K562 (cell line): ENCODE results near the gene HVCN1. TPM values are rescaled to one million over a fixed set of nuclear protein-coding genes. Genes with fewer than 3 reads are reported as not detected.

Source experiments
- ATF4 ChIP-seq: fragments of 450-650 bp; formaldehyde crosslinking; IDR thresholded peaks from 2 replicates; pipeline ENCODE4 v1.4.0; 2022; ENCODE audit warnings: mild to moderate bottlenecking, moderate library complexity
- CUX1 ChIP-seq: fragments of 200-800 bp; sonication (Bioruptor generic); IDR thresholded peaks from 2 replicates; pipeline ENCODE4 v1.6.1; 2016; ENCODE audit warnings: missing genetic modification characterization, missing compliant biosample characterization
- FOXK2 ChIP-seq, 2 experiments: fragments of 450-650 bp; IDR thresholded peaks in 1 of 2; conservative IDR thresholded peaks in 1 of 2; 2 replicates each; pipeline ENCODE4 v1.6.1; 2016; ENCODE audit warnings: low read depth in 2 of 2, mild to moderate bottlenecking in 1 of 2
- RFX7 ChIP-seq: fragments of 250-450 bp; sonication (Bioruptor Pico); IDR thresholded peaks from 2 replicates; pipeline ENCODE4 v1.5.1; 2021; ENCODE audit warnings: mild to moderate bottlenecking
- SPI1 ChIP-seq: IDR thresholded peaks from 2 replicates; pipeline ENCODE4 v1.6.1; 2011; ENCODE audit warnings: low read depth, low read length, control low read depth, borderline replicate concordance
- SRSF1 ChIP-seq: fragments of 200-400 bp; formaldehyde crosslinking; IDR thresholded peaks from 2 replicates; pipeline ENCODE4 v1.6.1; 2017; ENCODE audit warnings: mild to moderate bottlenecking, low read depth, low read length, moderate library complexity
- YY1 ChIP-seq, 3 experiments: IDR thresholded peaks; 2 replicates each; pipeline ENCODE4 v1.6.1; 2011; ENCODE audit warnings: low read length in 2 of 3, mild to moderate bottlenecking in 2 of 3, moderate library complexity in 2 of 3, borderline replicate concordance in 1 of 3, control low read depth in 1 of 3, low read depth in 1 of 3; ENCODE audit not compliant: insufficient read depth in 3 of 3, insufficient replicate concordance in 2 of 3, control insufficient read depth in 1 of 3, insufficient read length in 1 of 3; ENCODE audit errors: extremely low read depth in 1 of 3
- ZBTB17 ChIP-seq: fragments of 450-650 bp; formaldehyde crosslinking; IDR thresholded peaks from 2 replicates; pipeline ENCODE4 v1.4.0; 2020; ENCODE audit warnings: mild to moderate bottlenecking
- polyA plus RNA-seq, 8 experiments: library from polyadenylated mRNA; depleted of rRNA in 4 of 8; stranded (reverse) in 5 of 8; unstranded in 3 of 8; fragments of >200 nt; fragmentation: Nextera tagmentation in 2 of 8; fragmentation: Illumina TruSeq in 1 of 8; extraction: Ambion mirVana in 2 of 8; extraction: Trizol in 1 of 8; gene quantifications; 2 replicates each; pipeline versions ENCODE4 v1.2.1 to v1.2.3, GENCODE V29; 2011 to 2014; ENCODE audit warnings: inconsistent platforms in 1 of 8, missing spikeins in 1 of 8
- total RNA-seq, 7 experiments: library from RNA; depleted of rRNA in 6 of 7; stranded (reverse); fragments of >200 nt in 6 of 7; fragmentation: Illumina TruSeq in 2 of 7; extraction: Trizol in 2 of 7; gene quantifications; 2 replicates each; pipeline versions ENCODE4 v1.2.1 to v1.2.3, GENCODE V29; 2011 to 2021; ENCODE audit warnings: low replicate concordance in 1 of 7
- TF ChIP-seq, protein P1 (sequence below), 2 experiments: fragments of 450-650 bp; formaldehyde crosslinking in 1 of 2; IDR thresholded peaks; 2 replicates each; pipeline versions ENCODE4 v1.4.0 to v1.6.1; 2014 to 2020; ENCODE audit warnings: mild to moderate bottlenecking in 2 of 2, borderline replicate concordance in 1 of 2, low read depth in 1 of 2

The HVCN1 gene
- total and polyA plus RNA-seq, 9 of the 15 experiments (the other 6 are each of a cell fraction or from before 2014, with no cell fraction given) = 0.21 to 1.4 (median 0.74) TPM

DNA sequence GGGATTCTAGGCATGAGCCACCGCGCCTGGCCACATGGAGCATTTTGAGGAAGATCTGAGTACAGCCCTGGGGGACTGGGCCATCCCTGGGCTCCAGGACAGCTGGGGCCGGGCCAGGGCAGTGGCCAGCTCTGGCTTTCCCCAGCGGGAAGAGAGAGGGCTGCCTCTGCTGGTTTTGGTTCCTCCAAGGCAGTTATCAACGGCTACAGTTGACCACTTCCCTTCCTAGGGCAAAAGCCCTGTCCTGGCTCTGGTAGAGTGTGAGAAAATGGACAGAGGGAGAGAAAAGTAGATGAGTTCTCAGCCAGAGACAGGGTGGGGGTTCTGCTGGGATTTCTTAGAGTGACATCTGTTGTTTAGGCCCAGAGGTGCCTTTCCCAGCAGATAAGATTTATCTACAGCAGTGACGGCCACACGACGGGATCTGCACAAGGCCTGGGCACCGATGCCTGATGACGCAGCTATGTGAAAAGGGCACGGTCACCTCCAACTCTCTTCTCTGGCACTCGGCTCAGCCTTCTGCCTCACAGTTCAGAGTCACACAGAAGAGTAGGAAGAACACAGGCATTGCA lies 5.5 kb upstream of the HVCN1 start (continued):
- TF ChIP-seq YY1 (IDR thresholded peaks at IDR 0.05; ENCODE audit: borderline replicate concordance in 1 of 3, control insufficient read depth in 1 of 3, extremely low read depth in 1 of 3, insufficient read depth in 3 of 3, insufficient read length in 1 of 3, insufficient replicate concordance in 2 of 3, low read depth in 1 of 3, low read length in 2 of 3) (no peak), FOXK2 (conservative IDR thresholded peaks at IDR 0.05 in 1 of 2, IDR thresholded peaks at IDR 0.05 in 1 of 2; ENCODE audit: low read depth in 2 of 2) (no peak), SPI1 (peak; percentile 47; the same call in 1 of the 2 replicates), ZBTB17 (CRISPR knock-in tag) (peak; percentile 42; the same call in 1 of the 2 replicates), CUX1 (no peak), ATF4 (CRISPR knock-in tag) (0 out of 2 replicates have a peak, but pooled peaks have one; percentile 16), SRSF1 (no peak), RFX7 (no peak)
- TF ChIP-seq, protein P1, sequence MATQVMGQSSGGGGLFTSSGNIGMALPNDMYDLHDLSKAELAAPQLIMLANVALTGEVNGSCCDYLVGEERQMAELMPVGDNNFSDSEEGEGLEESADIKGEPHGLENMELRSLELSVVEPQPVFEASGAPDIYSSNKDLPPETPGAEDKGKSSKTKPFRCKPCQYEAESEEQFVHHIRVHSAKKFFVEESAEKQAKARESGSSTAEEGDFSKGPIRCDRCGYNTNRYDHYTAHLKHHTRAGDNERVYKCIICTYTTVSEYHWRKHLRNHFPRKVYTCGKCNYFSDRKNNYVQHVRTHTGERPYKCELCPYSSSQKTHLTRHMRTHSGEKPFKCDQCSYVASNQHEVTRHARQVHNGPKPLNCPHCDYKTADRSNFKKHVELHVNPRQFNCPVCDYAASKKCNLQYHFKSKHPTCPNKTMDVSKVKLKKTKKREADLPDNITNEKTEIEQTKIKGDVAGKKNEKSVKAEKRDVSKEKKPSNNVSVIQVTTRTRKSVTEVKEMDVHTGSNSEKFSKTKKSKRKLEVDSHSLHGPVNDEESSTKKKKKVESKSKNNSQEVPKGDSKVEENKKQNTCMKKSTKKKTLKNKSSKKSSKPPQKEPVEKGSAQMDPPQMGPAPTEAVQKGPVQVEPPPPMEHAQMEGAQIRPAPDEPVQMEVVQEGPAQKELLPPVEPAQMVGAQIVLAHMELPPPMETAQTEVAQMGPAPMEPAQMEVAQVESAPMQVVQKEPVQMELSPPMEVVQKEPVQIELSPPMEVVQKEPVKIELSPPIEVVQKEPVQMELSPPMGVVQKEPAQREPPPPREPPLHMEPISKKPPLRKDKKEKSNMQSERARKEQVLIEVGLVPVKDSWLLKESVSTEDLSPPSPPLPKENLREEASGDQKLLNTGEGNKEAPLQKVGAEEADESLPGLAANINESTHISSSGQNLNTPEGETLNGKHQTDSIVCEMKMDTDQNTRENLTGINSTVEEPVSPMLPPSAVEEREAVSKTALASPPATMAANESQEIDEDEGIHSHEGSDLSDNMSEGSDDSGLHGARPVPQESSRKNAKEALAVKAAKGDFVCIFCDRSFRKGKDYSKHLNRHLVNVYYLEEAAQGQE (IDR thresholded peaks at IDR 0.05; ENCODE audit: borderline replicate concordance) = peak; percentile 15; the same call in 1 of the 2 replicates
- TF ChIP-seq, protein P1 (CRISPR knock-in tag; IDR thresholded peaks at IDR 0.05; ENCODE audit: low read depth) = no peak
